ENCODE data around the gene ASZ1.

Gene ASZ1

DNA sequence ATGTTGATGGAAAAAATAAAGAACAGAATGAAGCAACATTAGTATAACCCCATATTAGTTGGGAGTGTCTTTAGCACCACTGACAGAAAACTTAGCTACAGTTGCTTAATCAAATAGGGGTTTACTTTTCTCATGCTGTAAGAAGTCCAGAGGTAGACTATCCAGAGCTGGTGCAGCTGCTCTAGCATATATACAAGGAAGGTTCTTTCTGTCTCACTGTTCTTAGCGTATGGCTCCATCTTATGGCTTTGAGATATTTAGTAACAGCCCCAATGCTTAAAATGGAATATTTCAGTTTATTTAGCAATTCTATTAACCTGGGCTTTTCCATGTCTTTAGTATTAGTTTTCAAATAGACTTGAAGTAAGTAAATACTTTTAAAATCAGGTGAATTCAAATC is 89.3 kb downstream of the ASZ1 start:
- no peak for DNase-seq (ENCODE audit: low read depth)

DNA sequence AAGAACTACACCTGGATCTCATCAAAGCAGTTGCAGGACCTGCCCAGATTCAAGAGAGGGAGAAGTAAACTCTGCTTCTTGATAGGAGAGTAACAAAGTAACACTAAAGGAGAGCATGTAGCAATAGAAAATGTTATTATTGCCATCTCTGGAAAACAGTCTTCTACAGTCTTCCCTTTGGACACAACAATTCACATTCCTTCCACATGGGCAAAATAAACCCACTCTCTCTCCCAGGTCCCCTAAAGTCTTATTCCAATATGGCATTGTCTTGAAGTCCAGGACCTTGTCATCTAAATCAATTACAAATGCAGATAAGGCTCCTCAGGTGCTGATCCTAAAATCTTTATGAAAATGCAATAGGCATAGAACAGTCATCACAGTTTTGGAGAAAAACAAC is 94.1 kb downstream of the ASZ1 start:
- no peak for DNase-seq (ENCODE audit: low read depth)

DNA sequence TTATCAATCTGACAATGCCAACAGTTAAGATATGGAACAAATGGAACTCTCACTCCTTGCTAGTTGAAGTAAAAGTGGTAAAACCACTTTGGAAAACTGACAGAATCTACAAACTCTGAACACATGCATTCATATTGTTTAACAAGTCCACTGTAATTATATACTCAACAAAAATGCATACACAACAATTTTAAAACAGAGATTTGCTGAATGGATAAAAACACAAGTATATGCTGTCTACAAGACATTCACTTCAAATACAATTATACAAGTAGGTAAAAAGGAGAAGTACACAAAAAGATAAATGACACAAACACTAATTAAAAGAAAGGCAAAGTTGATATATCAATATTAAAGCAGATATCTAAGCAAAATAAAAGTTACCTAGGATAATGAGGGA is 95.3 kb downstream of the ASZ1 start:
- no peak for DNase-seq (ENCODE audit: low read depth)

DNA sequence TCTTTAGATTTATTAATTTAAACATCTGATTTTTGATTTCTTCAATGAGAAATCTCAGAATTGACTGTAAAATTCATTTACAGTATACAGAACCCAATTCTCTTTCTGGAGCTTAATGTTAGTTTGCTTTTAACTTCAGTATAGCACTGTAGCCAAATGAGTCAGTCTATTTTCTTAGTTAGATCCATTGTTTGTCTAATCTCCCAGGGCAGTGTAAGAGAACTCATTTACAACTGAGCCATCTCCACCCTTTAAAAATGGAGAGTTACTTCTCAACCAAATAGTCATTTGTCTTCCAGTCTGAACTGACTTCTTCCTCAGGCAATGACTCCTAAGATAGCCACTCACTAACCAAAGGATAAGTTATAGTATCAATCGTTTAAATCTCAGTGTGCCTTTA is 101.5 kb downstream of the ASZ1 start:
- DNase-seq (ENCODE audit: low read depth), result no peak

DNA sequence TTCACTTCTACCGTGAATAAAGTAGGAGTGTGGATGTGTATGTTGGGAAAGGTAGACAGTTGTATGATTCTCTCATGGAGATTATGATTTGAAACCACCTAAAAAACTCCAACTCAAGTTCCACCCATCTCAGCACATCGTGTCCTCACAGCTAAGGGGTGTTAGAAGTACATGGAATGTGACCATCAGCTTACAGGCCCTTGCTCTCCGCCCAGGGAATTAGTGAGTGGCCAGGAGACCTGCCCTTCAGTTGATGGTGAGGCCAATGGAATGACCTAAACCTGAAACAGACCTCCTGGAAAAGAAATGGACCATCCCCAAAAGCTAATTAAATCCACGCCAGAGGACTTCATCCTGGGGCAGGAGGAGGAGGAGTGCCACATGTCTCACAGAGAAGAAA is 102.3 kb downstream of the ASZ1 start:
- DNase-seq (ENCODE audit: low read depth), result no peak

DNA sequence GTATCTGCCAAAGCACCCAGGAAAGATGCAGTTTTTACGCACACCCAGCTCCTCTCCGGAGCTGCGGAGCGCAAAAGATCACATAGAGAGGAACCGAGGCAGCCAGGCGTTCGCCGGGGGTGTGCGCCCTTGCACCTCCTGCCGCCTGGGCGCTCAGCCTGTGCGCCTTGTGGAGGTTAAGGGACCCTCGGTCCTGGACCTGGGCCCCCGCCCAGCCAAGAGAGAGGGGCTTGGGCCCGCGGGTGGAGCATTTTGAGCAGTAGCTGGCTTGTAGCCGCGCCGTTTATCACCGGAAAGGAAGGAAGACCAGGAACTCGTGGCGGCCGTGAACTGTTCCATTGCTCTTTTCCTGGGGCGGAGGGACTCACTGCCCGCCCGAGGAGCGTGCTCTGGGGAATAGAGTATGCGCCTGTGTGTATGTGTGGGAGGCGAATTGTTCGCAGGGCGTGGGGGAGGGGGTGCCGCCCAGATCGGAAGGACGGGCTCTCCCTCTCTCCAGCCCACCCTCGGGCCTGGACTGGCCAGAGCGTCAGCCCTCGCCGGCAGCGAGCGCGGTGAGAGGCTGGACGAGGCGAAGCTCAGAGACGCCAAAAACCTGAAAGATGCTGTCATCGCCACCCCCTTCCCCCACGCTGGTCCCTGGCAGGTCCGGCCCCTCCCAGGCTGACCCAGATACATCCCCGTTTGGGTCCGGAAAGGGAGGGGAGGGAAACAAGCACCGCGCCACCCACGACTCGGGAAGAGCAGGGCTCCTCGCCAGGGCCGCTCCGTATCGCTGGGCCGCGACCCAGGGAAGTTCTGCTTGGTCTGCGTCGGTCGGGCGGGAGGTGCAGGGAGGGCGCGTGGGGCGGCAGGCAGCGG is 103.2 kb downstream of the ASZ1 start:
- DNase-seq (ENCODE audit: low read depth), result no peak

DNA sequence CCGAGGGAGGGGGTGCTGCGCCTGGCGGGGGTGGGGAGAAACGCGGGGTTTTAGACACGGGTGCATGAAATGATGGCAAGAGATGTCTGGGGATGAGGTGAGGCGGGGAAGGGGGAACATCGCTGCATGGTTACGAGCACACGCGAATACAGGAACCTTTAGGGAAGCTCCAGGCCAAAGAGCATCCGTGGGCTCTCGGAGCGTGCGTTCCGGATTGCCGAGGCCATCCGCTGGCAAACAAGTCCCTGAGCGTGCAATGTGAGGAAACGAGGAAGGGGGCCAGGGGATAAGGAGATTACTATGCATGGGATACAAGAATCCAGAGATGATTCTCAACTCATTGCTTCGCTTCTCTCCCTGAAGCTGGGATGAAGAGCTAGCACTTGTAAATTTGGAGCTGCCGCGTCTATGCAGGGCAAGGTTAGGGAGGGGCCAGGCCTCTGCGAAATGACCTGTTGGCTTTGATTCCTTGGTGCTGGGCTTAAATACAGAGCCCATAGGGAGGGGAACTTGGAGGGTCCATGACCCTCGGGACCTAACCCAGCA is 103.9 kb downstream of the ASZ1 start:
- no peak for DNase-seq (ENCODE audit: low read depth)

DNA sequence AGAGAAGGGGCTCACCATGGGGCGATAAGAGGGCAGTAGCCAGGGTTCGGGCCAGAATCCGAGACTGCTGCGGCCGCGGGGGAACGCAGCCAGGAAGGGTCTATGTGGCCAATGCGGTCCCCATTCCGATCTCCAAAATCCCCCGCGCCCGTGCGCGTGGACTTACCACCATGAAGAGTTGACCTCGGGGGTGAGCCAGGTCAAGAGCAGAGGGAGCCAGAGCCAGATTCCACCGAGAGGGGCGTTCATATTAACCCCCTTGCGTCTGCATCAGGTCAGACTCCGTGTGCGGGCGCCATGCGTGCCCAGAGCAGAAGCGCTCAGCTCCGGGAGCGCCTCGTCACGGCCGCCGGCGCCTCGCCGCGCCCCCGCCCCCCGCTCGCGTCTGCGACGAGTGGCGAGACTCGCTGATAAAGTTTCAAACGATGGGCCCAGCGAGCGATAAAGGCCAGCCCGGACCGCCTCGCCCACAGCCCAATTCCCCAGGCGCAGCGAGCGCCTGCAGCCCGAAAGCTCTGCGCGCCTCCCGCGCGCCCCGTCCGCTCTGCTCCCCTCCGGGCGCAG is 104.5 kb downstream of the ASZ1 start, which contains the start of gene WNT2:
TSS of gene WNT2 (minus strand) at position 318 of the 564 bp plus-strand sequence. CDS start at position 249, 69 bp downstream.
- DNase-seq (ENCODE audit: low read depth), result no peak

DNA sequence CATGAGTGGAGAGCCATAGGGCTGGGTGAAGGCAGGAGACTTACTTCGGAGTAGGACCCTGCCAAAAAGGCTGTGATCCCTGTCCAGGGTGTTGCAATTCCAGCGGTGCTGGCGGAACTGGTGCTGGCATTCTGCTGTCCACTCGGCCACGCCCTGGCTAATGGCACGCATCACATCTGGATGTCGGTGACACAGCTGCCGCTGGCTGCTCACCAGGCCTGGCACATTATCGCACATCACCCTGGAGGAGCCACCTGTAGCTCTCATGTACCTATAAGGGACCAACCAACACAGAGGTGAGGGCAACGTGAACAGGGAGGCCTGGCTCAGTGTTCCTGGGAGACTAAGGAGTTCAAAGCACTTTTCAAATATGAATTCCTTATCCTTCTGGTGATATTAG is 106.8 kb downstream of the ASZ1 start:
- no peak for DNase-seq (ENCODE audit: low read depth)

DNA sequence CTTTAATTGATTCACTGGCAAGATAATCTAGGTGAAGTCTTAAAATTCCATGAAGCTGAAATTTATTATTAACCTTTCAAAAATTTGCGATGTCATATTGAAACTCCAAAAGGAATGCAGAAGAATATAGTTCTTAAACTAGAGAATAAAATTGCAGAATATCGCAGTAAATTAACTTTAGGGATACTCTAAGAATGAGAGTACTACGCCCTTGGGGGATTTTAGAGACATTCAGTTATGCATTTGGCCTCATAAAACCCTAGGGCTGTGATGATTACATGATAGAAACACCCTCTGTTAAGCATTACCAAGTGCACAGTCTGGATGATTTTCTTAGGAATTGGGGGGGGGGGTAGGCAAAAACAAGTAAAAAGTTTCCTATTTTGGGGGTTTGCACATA is 108.1 kb downstream of the ASZ1 start:
- no peak for DNase-seq (ENCODE audit: low read depth)

DNA sequence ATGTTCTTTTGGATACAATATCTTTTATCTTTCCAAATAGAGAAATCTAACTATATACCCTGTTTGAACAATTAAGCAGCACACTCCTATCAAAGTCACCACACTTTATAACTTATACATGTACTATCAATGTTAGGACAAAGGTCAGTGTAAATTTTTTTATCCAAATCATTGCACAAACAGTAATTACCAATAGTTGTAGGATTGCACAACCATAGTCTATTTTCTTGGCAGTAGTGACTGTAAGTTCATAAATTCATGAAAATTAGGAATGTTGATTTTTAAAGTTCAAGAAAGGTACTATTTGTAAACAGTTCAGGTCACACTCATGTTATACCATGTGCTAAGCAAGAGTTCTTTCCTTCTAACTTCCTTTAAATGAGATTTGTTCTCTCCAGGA is 113.7 kb downstream of the ASZ1 start:
- DNase-seq (ENCODE audit: low read depth), result no peak
